Measurements from ENCODE around the gene FMNL2. TPM values are rescaled to one million over a fixed set of nuclear protein-coding genes. Genes with fewer than 3 reads are reported as not detected.

Gene FMNL2
- total and polyA plus RNA-seq, 2 experiments from 2014 or later = 5.1 to 11.7 TPM

DNA sequence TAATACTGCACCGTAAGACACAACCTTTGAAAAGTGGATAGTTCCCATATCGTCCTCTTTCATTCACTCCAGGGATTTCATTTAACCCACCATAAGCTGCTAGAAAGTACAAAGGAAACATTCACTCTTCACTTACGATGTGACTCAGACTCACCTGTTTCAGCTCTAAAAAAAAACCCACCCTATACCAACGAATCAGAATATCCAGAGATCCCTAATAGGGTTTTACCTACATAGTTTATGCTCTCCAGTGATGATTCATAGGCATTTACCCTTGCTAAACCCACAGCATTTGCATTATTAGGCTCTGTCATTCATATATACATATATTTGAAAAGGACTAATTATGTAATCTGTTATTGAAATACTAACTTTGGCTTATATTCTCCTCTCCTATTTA lies 322.1 kb downstream of the FMNL2 start:
- no peak for TF ChIP-seq CTCF (IDR thresholded peaks at IDR 0.05; ENCODE audit: low read depth, low read length)
- Histone ChIP-seq H3K4me3 (no peak overlapping the region), H3K27ac (no peak overlapping the region), H3K36me3 (peaks cover 60% of the 10 kb centered on the region), H3K4me1 (ENCODE audit: low read depth) (no peaks in the 10 kb centered on the region), H3K27me3 (no peaks in the 10 kb centered on the region), H3K9me3 (ENCODE audit: low read depth) (no peaks in the 10 kb centered on the region)
- DNase-seq (ENCODE audit: low read depth in 1 of 2, low spot score in 1 of 2) = no peak

- H3K9me3 ChIP-seq (ENCODE audit: low read depth) = no peaks in the 10 kb centered on the region
- no peak overlapping the region for H3K4me3 ChIP-seq
- TF ChIP-seq CTCF (IDR thresholded peaks at IDR 0.05; ENCODE audit: low read depth, low read length) = no peak
- DNase-seq (ENCODE audit: low read depth in 1 of 2, low spot score in 1 of 2) = no peak
- no peak overlapping the region for H3K27ac ChIP-seq
- no peaks in the 10 kb centered on the region for H3K27me3 ChIP-seq
- H3K4me1 ChIP-seq (ENCODE audit: low read depth) = no peaks in the 10 kb centered on the region
- H3K36me3 ChIP-seq = peaks cover 71% of the 10 kb centered on the region
Observed at GRCh38 chr2:152658221-152658620, 323.2 kb downstream of the FMNL2 start.

DNA sequence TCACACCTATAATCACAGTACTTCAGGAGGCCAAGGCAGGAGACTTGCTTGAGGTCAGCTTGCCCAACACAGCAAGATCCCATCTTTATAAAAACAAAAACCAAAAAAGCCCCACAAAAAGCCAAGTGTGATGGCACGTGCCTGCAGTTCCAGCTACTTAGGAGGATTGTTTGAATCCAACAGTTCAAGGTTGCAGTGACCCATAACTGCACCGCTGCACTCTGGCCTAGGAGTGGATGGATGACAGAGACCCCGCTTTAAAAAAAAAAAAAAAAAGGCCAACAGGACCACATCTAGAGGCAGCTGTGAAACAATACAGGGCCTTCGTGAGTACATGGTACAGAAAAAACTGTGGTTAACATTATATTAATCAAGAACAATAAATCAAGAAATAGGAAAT lies 326.1 kb downstream of the FMNL2 start:
- no peak for DNase-seq (ENCODE audit: low read depth in 1 of 2, low spot score in 1 of 2)
- H3K36me3 ChIP-seq = peaks cover 73% of the 10 kb centered on the region

DNA sequence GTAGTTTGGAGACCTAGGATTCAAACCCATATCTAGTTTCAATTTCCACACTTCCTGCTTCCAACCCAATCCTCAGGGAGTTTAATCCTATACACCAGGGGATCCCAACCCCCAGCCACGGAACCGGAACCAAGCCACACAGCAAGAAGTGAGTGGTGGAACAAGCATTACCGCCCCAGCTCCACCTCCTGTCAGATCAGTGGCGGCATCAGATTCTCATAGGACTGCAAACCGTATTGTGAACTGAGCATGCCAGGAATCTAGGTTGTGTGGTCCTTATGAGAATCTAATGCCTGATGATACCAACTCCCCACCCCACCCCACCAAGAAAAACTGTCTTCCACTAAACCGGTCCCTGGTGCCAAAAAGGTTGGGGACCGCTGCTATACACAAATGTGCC lies 329.8 kb downstream of the FMNL2 start:
- no peaks in the 10 kb centered on the region for H3K4me1 ChIP-seq (ENCODE audit: low read depth)
- no peak overlapping the region for H3K27ac ChIP-seq
- no peak overlapping the region for H3K4me3 ChIP-seq
- H3K9me3 ChIP-seq (ENCODE audit: low read depth) = no peaks in the 10 kb centered on the region
- H3K36me3 ChIP-seq = peaks cover 75% of the 10 kb centered on the region
- H3K27me3 ChIP-seq = no peaks in the 10 kb centered on the region
- no peak for TF ChIP-seq CTCF (IDR thresholded peaks at IDR 0.05; ENCODE audit: low read depth, low read length)
- no peak for DNase-seq (ENCODE audit: low read depth in 1 of 2, low spot score in 1 of 2)

More for the DNA sequence above, 326.1 kb downstream of the FMNL2 start:
- H3K4me1 ChIP-seq (ENCODE audit: low read depth) = no peaks in the 10 kb centered on the region
- no peaks in the 10 kb centered on the region for H3K9me3 ChIP-seq (ENCODE audit: low read depth)
- H3K27me3 ChIP-seq = no peaks in the 10 kb centered on the region
- no peak for TF ChIP-seq CTCF (IDR thresholded peaks at IDR 0.05; ENCODE audit: low read depth, low read length)
- H3K27ac ChIP-seq = no peak overlapping the region
- H3K4me3 ChIP-seq = no peak overlapping the region

GRCh38 chr2:152674334-152674733 lies 339.4 kb downstream of the FMNL2 start:
- H3K36me3 ChIP-seq = peaks cover 93% of the 10 kb centered on the region
- no peak for DNase-seq (ENCODE audit: low read depth in 1 of 2, low spot score in 1 of 2)
- no peaks in the 10 kb centered on the region for H3K27me3 ChIP-seq
- H3K4me1 ChIP-seq (ENCODE audit: low read depth) = no peaks in the 10 kb centered on the region
- no peak overlapping the region for H3K27ac ChIP-seq
- H3K9me3 ChIP-seq (ENCODE audit: low read depth) = no peaks in the 10 kb centered on the region
- TF ChIP-seq CTCF (IDR thresholded peaks at IDR 0.05; ENCODE audit: low read depth, low read length) = no peak
- H3K4me3 ChIP-seq = no peak overlapping the region

DNA sequence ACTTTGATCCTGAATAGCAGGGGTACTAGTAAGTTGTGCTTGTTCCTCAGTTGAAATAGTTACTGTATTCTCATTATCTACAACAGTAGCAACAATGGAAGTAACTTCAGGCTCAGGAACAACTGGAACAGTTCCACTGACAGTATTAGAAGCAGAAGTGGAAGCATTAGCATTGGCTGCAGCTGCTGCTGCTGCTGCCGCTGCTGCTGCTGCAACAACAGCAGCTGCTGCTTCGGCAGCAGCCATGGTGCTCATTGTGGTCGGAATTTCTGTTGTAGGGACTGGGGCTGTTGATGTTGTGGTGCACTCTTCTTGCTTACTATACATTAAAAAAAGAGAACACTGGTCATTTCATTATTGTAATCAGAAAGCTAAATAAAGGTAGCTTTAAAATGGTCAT lies 341.5 kb downstream of the FMNL2 start:
- Histone ChIP-seq H3K27ac (no peak overlapping the region), H3K27me3 (no peaks in the 10 kb centered on the region), H3K4me1 (ENCODE audit: low read depth) (no peaks in the 10 kb centered on the region), H3K36me3 (peaks cover 91% of the 10 kb centered on the region), H3K4me3 (no peak overlapping the region), H3K9me3 (ENCODE audit: low read depth) (no peaks in the 10 kb centered on the region)
- DNase-seq (ENCODE audit: low read depth in 1 of 2, low spot score in 1 of 2) = no peak
- TF ChIP-seq CTCF (IDR thresholded peaks at IDR 0.05; ENCODE audit: low read depth, low read length) = no peak

Data from cardiac muscle cell (in vitro differentiated cells and primary cell).